HCT116 (cell line): ENCODE data around the gene SOD3. TPM values are rescaled to one million over a fixed set of nuclear protein-coding genes. Genes with fewer than 3 reads are reported as not detected.

Experiments
- ATAC-seq: fragments of 200-7000 bp; cut with Tn5 transposase; 2 replicates; pipeline ENCODE4 v1.9.1; 2020; ENCODE audit warnings: mild to moderate bottlenecking, moderate library complexity
- BruUV-seq: library from RNA; stranded (reverse); fragments of 400-500 nt; replicated peaks from 2 replicates; lab custom pipeline; 2021; lab: Mats Ljungman, UMichigan
- CTCF ChIA-PET: fragments of 300-600 bp; sonication (Branson Sonifier 250); formaldehyde crosslinking; loops from one replicate; lab custom pipeline; 2021; ENCODE audit warnings: antibody characterized with exemption; lab: Charles Lee
- POLR2A ChIA-PET: fragments of 300-600, 350-600 bp; sonication (Branson Sonifier 250); formaldehyde crosslinking; loops from one replicate; lab custom pipeline; 2021; ENCODE audit warnings: antibody characterized with exemption; lab: Charles Lee
- RAD21 ChIA-PET, 2 experiments: fragments of 300-600 bp; sonication (Branson Sonifier 250); formaldehyde crosslinking; loops; one replicate each; lab custom pipeline; 2023; ENCODE audit warnings: low total read pairs in 2 of 2; ENCODE audit not compliant: uncharacterized antibody in 2 of 2, unreplicated experiment in 2 of 2, low non-redundant PET in 1 of 2; lab: Charles Lee
- DNase-seq: peaks from one replicate; pipeline ENCODE4 v3.0.0-alpha.2; 2010; ENCODE audit warnings: low read depth, low spot score
- H2AFZ ChIP-seq: fragments of 200-600 bp; shearing (Covaris generic), sonication (generic); 2 replicates; pipeline ENCODE4 v1.6.1; 2017; ENCODE audit warnings: low read depth, mixed run types, mixed read lengths, antibody characterized with exemption, low read length; ENCODE audit not compliant: poor library complexity, severe bottlenecking
- H3K27ac ChIP-seq: 2 replicates; pipeline ENCODE4 v1.5.1; 2012; ENCODE audit warnings: low read depth, low read length
- H3K27me3 ChIP-seq: fragments of 200-600 bp; sonication (generic); 2 replicates; pipeline ENCODE4 v1.6.1; 2016; ENCODE audit warnings: mixed run types, low read length, mixed read lengths; ENCODE audit not compliant: insufficient read depth
- H3K36me3 ChIP-seq, 2 experiments: fragments of 200-500 bp in 1 of 2; fragments of 200-600 bp in 1 of 2; sonication (Bioruptor generic) in 1 of 2; sonication (generic) in 1 of 2; 2 replicates each; pipeline versions ENCODE4 v1.5.1 to v1.6.1; 2014 to 2016; ENCODE audit warnings: low read length in 2 of 2, inconsistent platforms in 1 of 2, mixed read lengths in 1 of 2, mixed run types in 1 of 2; ENCODE audit not compliant: insufficient read depth in 2 of 2, control insufficient read depth in 1 of 2
- H3K4me1 ChIP-seq, 2 experiments: fragments of 200-600 bp in 1 of 2; sonication (generic) in 1 of 2; 2 replicates each; pipeline versions ENCODE4 v1.5.1 to v1.6.1; 2012 to 2017; ENCODE audit warnings: low read length in 2 of 2, inconsistent platforms in 1 of 2, mild to moderate bottlenecking in 1 of 2, mixed read lengths in 1 of 2, mixed run types in 1 of 2, moderate library complexity in 1 of 2; ENCODE audit not compliant: insufficient read depth in 2 of 2, control insufficient read depth in 1 of 2
- H3K4me2 ChIP-seq: fragments of 200-600 bp; sonication (generic); 2 replicates; pipeline ENCODE4 v1.6.1; 2017; ENCODE audit warnings: mixed run types, low read length, mixed read lengths
- H3K4me3 ChIP-seq, 2 experiments: fragments of 200-600 bp in 1 of 2; sonication (generic) in 1 of 2; replicated peaks in 1 of 2; 2 replicates each; pipeline ENCODE4 v1.5.1; 2011 to 2016; ENCODE audit warnings: low read length in 2 of 2, control low read depth in 1 of 2, low read depth in 1 of 2, mild to moderate bottlenecking in 1 of 2, mixed read lengths in 1 of 2, mixed run types in 1 of 2
- H3K79me2 ChIP-seq: fragments of 200-600 bp; sonication (generic); 2 replicates; pipeline ENCODE4 v1.6.1; 2017; ENCODE audit warnings: mild to moderate bottlenecking, mixed run types, low read length, moderate library complexity, mixed read lengths; ENCODE audit not compliant: insufficient read depth
- H3K9ac ChIP-seq: fragments of 200-600 bp; sonication (generic); 2 replicates; pipeline ENCODE4 v1.6.1; 2016; ENCODE audit warnings: low read length, mixed read lengths
- H3K9me2 ChIP-seq: fragments of 200-600 bp; sonication (generic), shearing (Covaris generic); 2 replicates; pipeline ENCODE4 v1.6.1; 2017; ENCODE audit warnings: mixed run types, mild to moderate bottlenecking, moderate library complexity; ENCODE audit not compliant: insufficient read depth
- H3K9me3 ChIP-seq, 2 experiments: fragments of 200-500 bp in 1 of 2; fragments of 200-600 bp in 1 of 2; sonication (Bioruptor generic) in 1 of 2; sonication (generic) in 1 of 2; 2 replicates each; pipeline ENCODE4 v1.6.1; 2014 to 2017; ENCODE audit warnings: low read length in 2 of 2, mixed read lengths in 2 of 2, inconsistent platforms in 1 of 2, low read depth in 1 of 2, mild to moderate bottlenecking in 1 of 2, mixed run types in 1 of 2, moderate library complexity in 1 of 2; ENCODE audit not compliant: control insufficient read depth in 1 of 2, insufficient read depth in 1 of 2
- H4K20me1 ChIP-seq: fragments of 200-600 bp; sonication (generic), shearing (Covaris generic); 2 replicates; pipeline ENCODE4 v1.6.1; 2017; ENCODE audit warnings: mixed run types, mild to moderate bottlenecking, moderate library complexity; ENCODE audit not compliant: insufficient read depth
- CBX3 ChIP-seq: IDR thresholded peaks from 2 replicates; pipeline ENCODE4 v1.6.1; 2012; ENCODE audit warnings: low read depth
- CTCF ChIP-seq, 3 experiments: fragments of 200-600 bp in 1 of 3; sonication (generic) in 1 of 3; IDR thresholded peaks in 2 of 3; conservative IDR thresholded peaks in 1 of 3; 2 replicates each; pipeline ENCODE4 v1.5.1; 2012 to 2017; ENCODE audit warnings: low read depth in 2 of 3, low read length in 2 of 3, antibody characterized with exemption in 1 of 3, borderline replicate concordance in 1 of 3, control low read depth in 1 of 3, mild to moderate bottlenecking in 1 of 3, mixed read lengths in 1 of 3, mixed run types in 1 of 3, moderate library complexity in 1 of 3; ENCODE audit not compliant: insufficient read depth in 1 of 3
- ELF1 ChIP-seq: IDR thresholded peaks from 2 replicates; pipeline ENCODE4 v1.6.1; 2012; ENCODE audit warnings: low read depth, borderline replicate concordance
- EZH2phosphoT487 ChIP-seq: fragments of 200-600 bp; IDR thresholded peaks from 2 replicates; pipeline ENCODE4 v1.6.1; 2018; ENCODE audit warnings: antibody characterized with exemption, borderline replicate concordance
- JUND ChIP-seq: IDR thresholded peaks from 2 replicates; pipeline ENCODE4 v1.6.1; 2012
- MAX ChIP-seq: IDR thresholded peaks from 2 replicates; pipeline ENCODE4 v1.6.1; 2012
- REST ChIP-seq: IDR thresholded peaks from 2 replicates; pipeline ENCODE4 v1.6.1; 2012; ENCODE audit warnings: low read depth
- SIN3A ChIP-seq: IDR thresholded peaks from 2 replicates; pipeline ENCODE4 v1.6.1; 2012; ENCODE audit warnings: low read depth
- SRF ChIP-seq: IDR thresholded peaks from 2 replicates; pipeline ENCODE4 v1.6.1; 2012; ENCODE audit warnings: low read depth
- TCF7L2 ChIP-seq: IDR thresholded peaks from 2 replicates; pipeline ENCODE4 v1.7.0; 2011; ENCODE audit warnings: borderline replicate concordance, inconsistent platforms; ENCODE audit not compliant: insufficient read depth, insufficient read length; ENCODE audit errors: extremely low read depth
- YY1 ChIP-seq: IDR thresholded peaks from 2 replicates; pipeline ENCODE4 v1.6.1; 2011; ENCODE audit warnings: low read length, low read depth, moderate library complexity, mild to moderate bottlenecking; ENCODE audit not compliant: insufficient replicate concordance; ENCODE audit errors: extremely low read depth
- intact Hi-C: fragments of 100-400 bp; cut with micrococcal nuclease; formaldehyde crosslinking; loops from 2 replicates; pipeline ENCODE4 v1.10.0; 2022
- total RNA-seq: library from RNA; stranded (reverse); gene quantifications from one replicate; pipeline ENCODE4 v1.2.1, GENCODE V29; 2021; ENCODE audit not compliant: unreplicated experiment

The SOD3 gene
- total RNA-seq, 1 experiment from 2014 or later: 0.25 TPM

- TF ChIP-seq REST (no peak), EZH2phosphoT487 (no peak), SIN3A (no peak), JUND (no peak), TCF7L2 (no peak), ELF1 (no peak), MAX (no peak), YY1 (no peak)
- TF ChIP-seq, all 23 proteins: peak for 0
Measured at GRCh38 chr4:24842356-24842755, 47.0 kb downstream of the SOD3 start (continued).

- POLR2A ChIA-PET: no interaction called here
- Histone ChIP-seq H2AFZ (no peak overlapping the region), H3K4me2 (no peak overlapping the region), H3K79me2 (no peaks in the 10 kb centered on the region), H4K20me1 (no peaks in the 10 kb centered on the region), H3K9ac (no peak overlapping the region), H3K27ac (no peak overlapping the region), H3K36me3 (no peaks in the 10 kb centered on the region), H3K9me2 (no peaks in the 10 kb centered on the region), H3K4me1 (no peaks in the 10 kb centered on the region; a peak in 1 of 4 replicates), H3K27me3 (no peaks in the 10 kb centered on the region), H3K4me3 (no peak overlapping the region), H3K9me3 (no peaks in the 10 kb centered on the region)
- RAD21 ChIA-PET: no interaction called here
- no TSS peak for BruUV-seq
- DNase-seq: no peak
- CTCF ChIA-PET: no interaction called here
- TF ChIP-seq ELF1 (no peak), REST (no peak), EZH2phosphoT487 (no peak), CTCF (IDR thresholded peaks at IDR 0.05 in 2 of 3, conservative IDR thresholded peaks at IDR 0.05 in 1 of 3; ENCODE audit: borderline replicate concordance in 1 of 3, insufficient read depth in 1 of 3, low read depth in 2 of 3, low read length in 2 of 3) (no peak), JUND (no peak), CBX3 (no peak), SRF (no peak)
- ATAC-seq: no peak
- intact Hi-C loops: no loop called here
Measured at GRCh38 chr4:24843096-24843495, 47.7 kb downstream of the SOD3 start.
